HG02678 (cell line): ENCODE results near the gene ANGEL1.

ENCODE experiments used
- ATAC-seq: cut with Tn5 transposase; IDR thresholded peaks from one replicate; pipeline ENCODE4 v1.9.1; 2021; ENCODE audit warnings: mild to moderate bottlenecking, moderate library complexity; ENCODE audit not compliant: unreplicated experiment

ANGEL1 gene

GRCh38 chr14:76779221-76780057, 33.2 kb downstream of the ANGEL1 start:
- no peak for ATAC-seq

GRCh38 chr14:76778546-76779215, 34.0 kb downstream of the ANGEL1 start:
- no peak for ATAC-seq

GRCh38 chr14:76777721-76778120, 35.0 kb downstream of the ANGEL1 start:
- no peak for ATAC-seq

DNA sequence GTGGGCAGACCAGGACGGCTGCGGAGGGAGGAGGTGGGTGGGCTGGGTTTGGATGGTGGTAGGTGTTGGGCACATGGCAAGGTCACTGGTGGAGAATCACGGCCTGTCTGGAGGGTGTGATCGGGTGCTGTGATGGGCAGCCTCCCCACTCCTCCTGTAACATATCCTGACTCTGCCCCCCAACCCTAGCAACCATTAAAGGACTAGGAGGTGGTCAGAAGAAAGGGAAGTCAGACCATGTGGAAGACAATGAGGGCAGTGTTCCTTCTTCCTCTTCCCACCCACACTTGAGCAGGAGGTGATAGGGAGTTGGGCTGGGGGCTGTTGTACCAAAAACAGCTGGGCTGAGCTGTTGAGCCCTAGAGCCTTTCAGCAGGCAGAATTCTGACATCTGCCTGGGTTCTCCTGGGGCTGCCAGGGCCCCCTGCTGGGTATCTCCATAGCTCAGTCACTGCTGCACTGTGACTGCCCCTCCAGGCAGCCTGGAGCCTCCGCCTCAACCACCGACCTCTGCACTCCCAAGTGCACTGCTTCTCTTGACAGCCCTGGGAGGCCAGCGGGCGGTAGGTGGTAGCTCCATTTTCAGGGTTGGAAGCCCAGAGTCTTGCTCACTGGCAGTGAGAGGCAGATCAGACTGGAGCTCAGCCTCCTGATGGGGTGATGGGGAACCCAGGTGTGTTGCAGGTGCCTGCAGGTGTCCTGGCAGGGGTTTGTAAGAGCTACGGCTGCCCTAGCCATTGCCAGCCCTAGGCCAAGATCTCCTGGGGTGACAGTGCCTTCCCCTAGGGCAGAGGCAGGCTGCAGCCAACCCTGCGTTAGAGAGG, 36.0 kb downstream of the ANGEL1 start:
- ATAC-seq, result no peak

GRCh38 chr14:76775695-76776427, 36.8 kb downstream of the ANGEL1 start:
- ATAC-seq, result no peak

- no peak for ATAC-seq
These were observed 37.6 kb downstream of the ANGEL1 start for GRCh38 chr14:76774821-76775694.

GRCh38 chr14:76773956-76774820, 38.5 kb downstream of the ANGEL1 start:
- no peak for ATAC-seq

- no peak for ATAC-seq
These were observed 39.3 kb downstream of the ANGEL1 start for GRCh38 chr14:76773188-76773885.

GRCh38 chr14:76772300-76773187, 40.1 kb downstream of the ANGEL1 start:
- ATAC-seq, result no peak

- ATAC-seq, result no peak
These were observed 41.2 kb downstream of the ANGEL1 start for GRCh38 chr14:76771437-76771980.

- no peak for ATAC-seq
These were observed 41.9 kb downstream of the ANGEL1 start for GRCh38 chr14:76770521-76771436.

DNA sequence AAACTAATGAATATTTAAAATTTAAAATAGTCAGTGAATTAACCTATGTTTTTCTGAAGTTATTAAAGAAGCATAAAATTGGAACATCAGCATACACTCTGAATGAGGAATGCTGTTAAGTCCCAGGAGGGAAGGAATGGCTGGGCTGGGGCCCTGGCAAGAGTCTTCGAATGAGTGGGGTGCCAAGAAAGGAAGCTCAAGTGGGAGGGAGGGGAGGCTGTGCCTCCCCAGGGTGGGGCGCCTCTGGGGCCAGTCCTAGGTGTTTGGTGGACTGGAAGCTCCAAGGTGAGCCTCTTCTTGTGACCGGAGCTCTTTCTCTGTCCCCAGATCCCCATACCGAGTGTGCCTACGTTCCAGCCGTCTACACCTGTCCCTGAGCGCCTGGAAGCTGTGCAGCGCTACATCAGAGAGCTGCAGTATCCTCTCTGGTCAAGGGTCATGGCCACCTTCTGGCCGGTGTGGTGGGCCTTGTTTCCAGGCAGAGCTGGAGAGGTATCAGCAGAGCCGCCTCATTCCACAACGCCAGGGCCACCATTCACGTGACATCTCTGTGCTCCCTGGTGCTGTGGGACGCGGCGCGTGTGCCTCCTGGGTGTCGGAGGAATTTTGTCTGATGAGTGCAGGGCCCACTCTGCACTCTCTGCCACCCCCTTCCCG, 42.9 kb downstream of the ANGEL1 start:
- no peak for ATAC-seq

GRCh38 chr14:76768671-76769500, 43.8 kb downstream of the ANGEL1 start:
- ATAC-seq, result no peak
